ENCODE results near the gene WDR45B.

The WDR45B gene

GRCh38 chr17:82601447-82602000, 46.7 kb downstream of the WDR45B start:
- Histone ChIP-seq H3K9me3 (no peaks in the 10 kb centered on the region), H3K4me1 (no peaks in the 10 kb centered on the region), H3K27me3 (ENCODE audit: low read depth) (no peaks in the 10 kb centered on the region), H3K36me3 (replicated peaks) (peaks cover 80% of the 10 kb centered on the region), H3K4me3 (no peak overlapping the region)
- in situ Hi-C loops (cut with MboI; ENCODE audit: low sequenced_read_pairs): no loop called here
- DNase-seq (ENCODE audit: low spot score in 2 of 2): no peak

DNA sequence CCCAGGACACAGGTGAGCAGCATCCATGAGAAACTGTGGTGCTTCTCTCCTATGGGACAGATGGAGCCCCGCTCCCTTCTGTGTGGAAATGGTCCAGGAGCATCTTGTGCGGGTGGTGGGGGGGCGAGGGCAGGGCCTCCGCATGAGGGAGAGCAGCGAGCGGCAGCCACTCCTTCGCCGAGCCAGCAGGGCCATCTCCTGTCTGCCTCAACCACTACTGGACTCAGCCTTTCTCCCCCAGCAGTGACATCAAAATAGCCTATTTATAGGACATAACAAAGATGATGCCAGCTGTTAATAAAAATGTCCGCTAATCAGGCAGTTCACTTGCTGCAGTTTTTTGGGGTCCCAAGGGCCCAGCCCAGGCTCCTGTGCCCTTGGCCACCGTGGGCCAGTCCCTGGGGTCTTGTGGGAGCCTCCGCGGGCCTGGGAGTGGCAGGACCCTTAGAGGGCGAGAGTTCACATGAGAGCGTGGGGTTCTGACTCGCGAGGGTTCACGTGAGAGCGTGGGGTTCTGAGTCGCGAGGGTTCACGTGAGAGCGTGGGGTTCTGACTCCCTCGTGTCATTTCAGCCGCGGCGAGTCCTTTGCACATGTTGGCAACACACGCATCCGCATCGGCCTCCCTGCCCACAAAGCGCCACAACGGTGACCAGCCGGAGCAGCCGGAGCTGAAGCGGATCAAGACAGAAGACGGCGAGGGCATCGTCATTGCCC, 47.4 kb downstream of the WDR45B start:
- in situ Hi-C loops (cut with MboI; ENCODE audit: low sequenced_read_pairs): no loop called here
- no peak for DNase-seq (ENCODE audit: low spot score in 2 of 2)
- Histone ChIP-seq H3K4me1 (no peaks in the 10 kb centered on the region), H3K9me3 (no peaks in the 10 kb centered on the region), H3K36me3 (replicated peaks) (peaks cover 82% of the 10 kb centered on the region), H3K4me3 (no peak overlapping the region), H3K27me3 (ENCODE audit: low read depth) (no peaks in the 10 kb centered on the region)

DNA sequence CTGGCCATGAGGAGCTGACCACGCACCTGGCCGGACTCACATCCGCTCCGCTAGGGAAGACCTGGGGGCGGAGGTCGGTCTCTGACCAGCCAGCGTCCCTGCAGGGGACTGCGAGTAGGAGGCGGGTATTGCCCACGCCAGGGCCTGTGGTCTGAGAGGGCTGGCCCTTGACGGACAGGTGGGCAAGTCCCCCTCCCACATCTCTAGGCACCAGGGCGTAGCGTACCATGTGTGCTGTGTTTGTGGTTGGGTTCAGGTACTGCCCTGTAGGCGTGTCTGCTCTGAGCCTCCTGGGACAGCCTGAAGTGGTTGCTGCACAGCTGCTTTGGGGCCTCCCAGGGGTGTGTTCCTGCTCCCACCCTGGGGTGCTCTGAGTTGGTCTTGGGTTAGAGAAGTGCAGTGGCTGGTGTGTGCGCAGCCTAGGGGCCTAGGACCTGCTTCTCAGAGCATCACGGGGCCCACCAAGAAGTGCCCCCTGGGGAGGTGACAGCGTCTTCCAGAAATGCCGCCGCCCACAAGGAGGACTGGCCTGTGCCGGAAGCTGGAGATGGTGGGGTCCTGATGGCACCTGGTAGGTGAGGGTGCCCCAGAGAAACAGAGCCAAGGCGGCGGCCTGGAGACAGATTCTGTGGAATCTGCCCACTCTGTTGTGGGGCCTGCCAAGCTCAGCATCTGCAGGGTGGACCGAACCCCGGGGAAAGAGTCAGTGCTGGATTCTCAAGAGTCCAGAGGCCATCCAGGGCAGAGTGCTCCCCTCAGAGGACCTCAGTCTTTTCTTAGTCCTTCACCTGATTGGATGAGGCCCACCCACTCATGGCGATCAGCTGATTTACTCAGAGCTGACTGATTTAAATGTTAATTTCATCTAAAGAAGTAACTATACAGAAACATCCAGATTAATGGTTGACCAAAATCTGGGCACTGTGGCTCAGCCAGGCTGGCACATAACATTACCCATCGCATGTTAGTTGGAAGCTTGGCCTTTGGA, 48.3 kb downstream of the WDR45B start:
- no peaks in the 10 kb centered on the region for H3K9me3 ChIP-seq
- H3K4me3 ChIP-seq: no peak overlapping the region
- DNase-seq (ENCODE audit: low spot score in 2 of 2): no peak
- peaks cover 85% of the 10 kb centered on the region for H3K36me3 ChIP-seq (replicated peaks)
- H3K4me1 ChIP-seq: no peaks in the 10 kb centered on the region
- in situ Hi-C loops (cut with MboI; ENCODE audit: low sequenced_read_pairs): no loop called here
- no peaks in the 10 kb centered on the region for H3K27me3 ChIP-seq (ENCODE audit: low read depth)

GRCh38 chr17:82598256-82599119, 49.8 kb downstream of the WDR45B start:
- in situ Hi-C loops (cut with MboI; ENCODE audit: low sequenced_read_pairs): no loop called here
- DNase-seq (ENCODE audit: low spot score in 2 of 2): no peak
- peaks cover 91% of the 10 kb centered on the region for H3K36me3 ChIP-seq (replicated peaks)

GRCh38 chr17:82596837-82597672, 51.2 kb downstream of the WDR45B start:
- in situ Hi-C loops (cut with MboI; ENCODE audit: low sequenced_read_pairs): no loop called here
- DNase-seq (ENCODE audit: low spot score in 2 of 2): no peak
- Histone ChIP-seq H3K9me3 (no peaks in the 10 kb centered on the region), H3K27me3 (ENCODE audit: low read depth) (no peaks in the 10 kb centered on the region), H3K4me1 (peaks cover 4% of the 10 kb centered on the region), H3K4me3 (no peak overlapping the region), H3K36me3 (replicated peaks) (peaks cover 77% of the 10 kb centered on the region)

More at GRCh38 chr17:82598256-82599119, 49.8 kb downstream of the WDR45B start:
- Histone ChIP-seq H3K4me1 (peaks cover 1% of the 10 kb centered on the region), H3K9me3 (no peaks in the 10 kb centered on the region), H3K4me3 (no peak overlapping the region), H3K27me3 (ENCODE audit: low read depth) (no peaks in the 10 kb centered on the region)

- DNase-seq (ENCODE audit: low spot score in 2 of 2): no peak
- peaks cover 74% of the 10 kb centered on the region for H3K36me3 ChIP-seq (replicated peaks)
- H3K4me3 ChIP-seq: no peak overlapping the region
- no peaks in the 10 kb centered on the region for H3K9me3 ChIP-seq
- no peaks in the 10 kb centered on the region for H3K27me3 ChIP-seq (ENCODE audit: low read depth)
- in situ Hi-C loops (cut with MboI; ENCODE audit: low sequenced_read_pairs): no loop called here
- H3K4me1 ChIP-seq: peaks cover 4% of the 10 kb centered on the region
These were observed 51.9 kb downstream of the WDR45B start for GRCh38 chr17:82596296-82596695.

DNA sequence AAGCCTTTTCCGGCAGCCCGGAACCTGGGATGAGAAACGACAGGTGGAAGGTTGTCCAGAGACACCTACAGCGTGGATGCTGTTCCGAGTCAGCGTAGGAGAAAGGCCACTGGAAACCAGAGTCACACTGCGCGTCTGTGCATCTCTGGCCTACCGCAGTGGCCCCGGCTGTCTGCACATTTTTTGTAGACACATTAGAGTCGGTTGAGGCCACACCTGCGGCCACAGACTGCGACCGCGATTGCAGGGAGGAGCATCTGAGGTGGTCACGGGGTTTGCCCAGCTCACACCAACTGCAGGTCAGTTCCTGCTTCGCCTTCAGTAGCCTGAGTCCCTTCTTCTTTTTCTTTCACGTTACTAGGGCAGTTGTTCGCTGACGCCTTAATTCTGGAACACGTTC, 52.4 kb downstream of the WDR45B start:
- in situ Hi-C loops (cut with MboI; ENCODE audit: low sequenced_read_pairs): no loop called here
- H3K36me3 ChIP-seq (replicated peaks): peaks cover 74% of the 10 kb centered on the region
- H3K27me3 ChIP-seq (ENCODE audit: low read depth): no peaks in the 10 kb centered on the region

DNA sequence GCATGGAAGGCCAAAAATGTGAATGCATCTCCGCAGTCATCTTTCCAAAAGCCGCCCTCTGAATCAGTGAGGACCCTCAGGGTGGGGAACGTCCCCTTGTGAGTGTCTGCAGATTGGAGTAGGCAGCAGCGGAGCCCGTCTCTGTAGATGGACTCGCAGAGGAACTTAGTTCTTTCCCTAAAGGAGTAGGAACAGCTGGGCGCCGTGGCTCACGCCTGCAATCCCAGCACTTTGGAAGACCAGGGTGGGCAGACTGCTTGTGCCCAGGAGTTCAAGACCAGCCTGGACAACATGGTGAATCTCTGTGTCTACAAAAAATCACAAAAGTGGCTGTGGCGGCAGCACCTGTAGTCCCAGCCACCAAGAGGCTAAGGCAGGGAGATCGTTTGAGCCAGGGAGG, 53.7 kb downstream of the WDR45B start:
- Histone ChIP-seq H3K4me3 (no peak overlapping the region), H3K27me3 (ENCODE audit: low read depth) (no peaks in the 10 kb centered on the region), H3K4me1 (peaks cover 4% of the 10 kb centered on the region), H3K9me3 (no peaks in the 10 kb centered on the region), H3K36me3 (replicated peaks) (peaks cover 63% of the 10 kb centered on the region)
- in situ Hi-C loops (cut with MboI; ENCODE audit: low sequenced_read_pairs): no loop called here
- no peak for DNase-seq (ENCODE audit: low spot score in 2 of 2)

More for the DNA sequence above, 52.4 kb downstream of the WDR45B start:
- H3K4me3 ChIP-seq: no peak overlapping the region
- DNase-seq (ENCODE audit: low spot score in 2 of 2): no peak
- H3K9me3 ChIP-seq: no peaks in the 10 kb centered on the region
- peaks cover 4% of the 10 kb centered on the region for H3K4me1 ChIP-seq

- peaks cover 59% of the 10 kb centered on the region for H3K36me3 ChIP-seq (replicated peaks)
- in situ Hi-C loops (cut with MboI; ENCODE audit: low sequenced_read_pairs): no loop called here
- no peaks in the 10 kb centered on the region for H3K9me3 ChIP-seq
- peaks cover 4% of the 10 kb centered on the region for H3K4me1 ChIP-seq
- no peak for DNase-seq (ENCODE audit: low spot score in 2 of 2)
- H3K27me3 ChIP-seq (ENCODE audit: low read depth): no peaks in the 10 kb centered on the region
- H3K4me3 ChIP-seq: peak overlapping the region; percentile 29
These were observed 54.6 kb downstream of the WDR45B start for GRCh38 chr17:82593590-82594087.

DNA sequence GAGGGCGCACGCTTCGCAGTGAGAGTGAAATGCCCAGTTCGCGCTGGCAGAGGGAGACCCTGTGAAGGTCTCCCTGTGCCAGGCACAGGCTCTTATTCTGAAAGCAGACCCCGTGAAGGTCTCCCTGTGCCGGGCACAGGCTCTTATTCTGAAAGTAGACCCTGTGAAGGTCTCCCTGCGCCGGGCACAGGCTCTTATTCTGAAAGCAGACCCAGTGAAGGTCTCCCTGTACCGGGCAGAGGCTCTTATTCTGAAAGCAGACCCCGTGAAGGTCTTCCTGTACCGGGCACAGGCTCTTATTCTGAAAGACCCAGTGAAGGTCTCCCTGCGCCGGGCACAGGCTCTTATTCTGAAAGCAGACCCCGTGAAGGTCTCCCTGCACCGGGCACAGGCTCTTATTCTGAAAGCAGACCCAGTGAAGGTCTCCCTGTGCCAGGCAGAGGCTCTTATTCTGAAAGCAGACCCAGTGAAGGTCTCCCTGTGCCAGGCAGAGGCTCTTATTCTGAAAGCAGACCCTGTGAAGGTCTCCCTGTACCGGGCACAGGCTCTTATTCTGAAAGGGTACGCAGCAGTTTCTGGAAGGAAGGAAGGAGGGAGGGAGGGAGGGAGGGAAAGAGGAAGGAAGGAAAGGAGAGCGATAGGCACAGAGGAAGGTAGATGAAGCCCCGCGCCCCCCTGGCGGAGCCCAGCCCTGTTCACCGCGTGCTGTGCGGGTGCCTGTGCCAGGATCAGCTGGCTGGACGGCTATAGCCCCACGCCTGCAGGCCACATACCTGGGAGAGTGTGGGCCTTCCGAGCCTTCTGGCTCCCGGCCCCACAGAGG, 55.3 kb downstream of the WDR45B start:
- Histone ChIP-seq H3K27me3 (ENCODE audit: low read depth) (no peaks in the 10 kb centered on the region), H3K4me1 (peaks cover 4% of the 10 kb centered on the region), H3K4me3 (peak overlapping the region; percentile 29), H3K9me3 (no peaks in the 10 kb centered on the region), H3K36me3 (replicated peaks) (peaks cover 54% of the 10 kb centered on the region)
- in situ Hi-C loops (cut with MboI; ENCODE audit: low sequenced_read_pairs): no loop called here
- DNase-seq (ENCODE audit: low spot score in 2 of 2): peak; percentile 59 to 75

DNA sequence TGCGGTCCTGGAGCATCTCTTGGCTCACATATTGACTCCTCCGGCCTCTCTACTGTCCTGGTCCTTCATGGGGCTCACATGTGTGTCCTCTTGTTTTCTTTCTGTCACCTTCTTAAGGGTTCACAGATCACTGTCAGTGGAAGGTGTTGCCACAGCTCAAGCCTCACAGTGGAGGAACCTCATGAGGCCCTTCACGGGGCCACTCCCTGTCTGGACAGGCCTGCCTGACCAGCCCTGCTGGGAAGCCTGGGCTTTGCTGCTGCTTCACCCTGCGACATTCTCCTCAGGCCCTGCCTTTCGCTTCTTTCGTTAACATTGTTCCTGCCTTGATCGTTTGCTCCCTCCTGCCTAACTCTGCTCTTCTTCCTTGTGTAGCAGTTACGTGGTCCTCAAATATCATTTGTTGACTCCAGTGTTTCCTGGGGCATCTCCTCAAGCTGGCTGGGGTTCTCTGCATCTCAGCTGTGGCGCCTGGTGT, 55.9 kb downstream of the WDR45B start:
- Histone ChIP-seq H3K36me3 (replicated peaks) (peaks cover 56% of the 10 kb centered on the region), H3K4me3 (no peak overlapping the region), H3K9me3 (no peaks in the 10 kb centered on the region), H3K4me1 (peaks cover 4% of the 10 kb centered on the region), H3K27me3 (ENCODE audit: low read depth) (no peaks in the 10 kb centered on the region)
- in situ Hi-C loops (cut with MboI; ENCODE audit: low sequenced_read_pairs): no loop called here
- DNase-seq (ENCODE audit: low spot score in 2 of 2): no peak

Measured in HAP-1 (cell line).